OCI-LY3 (cell line): ENCODE measurements around the gene LRRC32.

Experiments used
- H2AFZ ChIP-seq: fragments of 200-600, 300-600 bp; shearing (Covaris generic); 2 replicates; pipeline ENCODE4 v1.6.0; 2014; ENCODE audit warnings: antibody characterized with exemption, low read depth, low read length
- H3K27ac ChIP-seq: fragments of 200-600, 300-600 bp; sonication (generic); 2 replicates; pipeline ENCODE4 v1.5.1; 2014; ENCODE audit warnings: mild to moderate bottlenecking, low read length, moderate library complexity, mixed read lengths
- H3K27me3 ChIP-seq: fragments of 200-600, 300-600 bp; sonication (generic); 2 replicates; pipeline ENCODE4 v1.6.1; 2014; ENCODE audit warnings: low read depth, low read length, mixed read lengths
- H3K36me3 ChIP-seq: fragments of 200-600, 300-600 bp; sonication (generic); replicated peaks from 2 replicates; pipeline ENCODE3; 2014; ENCODE audit warnings: low read depth, low read length, mixed read lengths
- H3K4me1 ChIP-seq: fragments of 300-600, 200-600 bp; sonication (generic); 2 replicates; pipeline ENCODE4 v1.6.1; 2014; ENCODE audit warnings: low read length, mixed read lengths
- H3K4me2 ChIP-seq: fragments of 200-600, 300-600 bp; sonication (generic); 2 replicates; pipeline ENCODE4 v1.6.1; 2014; ENCODE audit warnings: low read length, mixed read lengths
- H3K4me3 ChIP-seq: fragments of 300-600, 200-600 bp; sonication (generic); 2 replicates; pipeline ENCODE4 v1.5.1; 2014; ENCODE audit warnings: antibody characterized with exemption, mild to moderate bottlenecking, low read length, moderate library complexity
- H3K79me2 ChIP-seq: fragments of 300-600, 200-600 bp; shearing (Covaris generic); 2 replicates; pipeline ENCODE4 v1.6.1; 2014; ENCODE audit warnings: mild to moderate bottlenecking, low read length, mixed read lengths
- H3K9ac ChIP-seq: fragments of 300-600, 200-600 bp; shearing (Covaris generic); 2 replicates; pipeline ENCODE4 v1.6.0; 2014; ENCODE audit warnings: mild to moderate bottlenecking, low read length, moderate library complexity
- H3K9me3 ChIP-seq: fragments of 200-600, 300-600 bp; shearing (Covaris generic); 2 replicates; pipeline ENCODE4 v1.6.1; 2014; ENCODE audit warnings: low read length, mixed read lengths; ENCODE audit not compliant: insufficient read depth
- H4K20me1 ChIP-seq: fragments of 200-600, 300-600 bp; sonication (generic); 2 replicates; pipeline ENCODE4 v1.6.1; 2016; ENCODE audit warnings: low read length, mixed read lengths; ENCODE audit not compliant: insufficient read depth
- CTCF ChIP-seq: fragments of 200-600, 300-600 bp; sonication (generic); IDR thresholded peaks from 2 replicates; pipeline ENCODE4 v1.5.1; 2014; ENCODE audit warnings: antibody characterized with exemption, low read length, low read depth
- EZH2phosphoT487 ChIP-seq: fragments of 200-600 bp; shearing (Covaris generic); IDR thresholded peaks from 2 replicates; pipeline ENCODE4 v1.6.1; 2018; ENCODE audit warnings: antibody characterized with exemption, mixed run types, low read depth

LRRC32 gene

GRCh38 chr11:76670485-76671236, at the start of gene LRRC32:
LRRC32 (minus strand) TSS chr11:76670747; CDS start chr11:76665954, 4,793 bp downstream.
- H3K27me3 ChIP-seq: no peaks in the 10 kb centered on the region
- H2AFZ ChIP-seq: no peak within 1 kb of the TSS; the same call in 1 of the 2 replicates
- H3K9ac ChIP-seq: peak within 1 kb of the TSS; percentile 81
- H3K4me2 ChIP-seq: peak within 1 kb of the TSS; percentile 92
- peaks cover 47% of the 10 kb centered on the region for H3K79me2 ChIP-seq
- H3K27ac ChIP-seq: peak within 1 kb of the TSS; percentile 86
- peak within 1 kb of the TSS; percentile 78 for H3K4me3 ChIP-seq
- TF ChIP-seq EZH2phosphoT487: no peak
- TF ChIP-seq CTCF: peak; percentile 29
- H3K36me3 ChIP-seq: peaks cover 33% of the 10 kb centered on the region
- H3K4me1 ChIP-seq: peaks cover 85% of the 10 kb centered on the region
- no peaks in the 10 kb centered on the region for H3K9me3 ChIP-seq
- H4K20me1 ChIP-seq: peaks cover 3% of the 10 kb centered on the region; the same call in 1 of the 2 replicates

- TF ChIP-seq CTCF (no peak), EZH2phosphoT487 (no peak)
- Histone ChIP-seq H3K4me2 (no peak overlapping the region), H3K4me1 (peaks cover 6% of the 10 kb centered on the region; the same call in 1 of the 2 replicates), H3K9ac (no peak overlapping the region), H3K4me3 (no peak overlapping the region), H3K79me2 (no peaks in the 10 kb centered on the region), H3K27ac (no peak overlapping the region), H3K36me3 (no peaks in the 10 kb centered on the region), H3K27me3 (peaks cover 26% of the 10 kb centered on the region), H2AFZ (no peak overlapping the region), H3K9me3 (no peaks in the 10 kb centered on the region), H4K20me1 (no peaks in the 10 kb centered on the region)
Observed at GRCh38 chr11:76719686-76720085, 49.1 kb upstream of the LRRC32 start.

GRCh38 chr11:76719281-76719680, 48.7 kb upstream of the LRRC32 start:
- no peak overlapping the region for H3K27ac ChIP-seq
- no peaks in the 10 kb centered on the region for H3K36me3 ChIP-seq
- no peaks in the 10 kb centered on the region for H3K79me2 ChIP-seq
- H3K27me3 ChIP-seq: peaks cover 22% of the 10 kb centered on the region
- H3K4me3 ChIP-seq: no peak overlapping the region
- no peak overlapping the region for H2AFZ ChIP-seq
- H3K4me1 ChIP-seq: peaks cover 6% of the 10 kb centered on the region; the same call in 1 of the 2 replicates
- H3K9me3 ChIP-seq: no peaks in the 10 kb centered on the region
- no peak overlapping the region for H3K9ac ChIP-seq
- H4K20me1 ChIP-seq: no peaks in the 10 kb centered on the region
- TF ChIP-seq EZH2phosphoT487: no peak
- TF ChIP-seq CTCF: no peak
- no peak overlapping the region for H3K4me2 ChIP-seq

- no peak overlapping the region for H3K4me3 ChIP-seq
- no peak overlapping the region for H3K4me2 ChIP-seq
- no peak overlapping the region for H2AFZ ChIP-seq
- no peak overlapping the region for H3K27ac ChIP-seq
- H3K79me2 ChIP-seq: no peaks in the 10 kb centered on the region
- peaks cover 8% of the 10 kb centered on the region for H3K27me3 ChIP-seq
- H3K9ac ChIP-seq: no peak overlapping the region
- peaks cover 6% of the 10 kb centered on the region; the same call in 1 of the 2 replicates for H3K4me1 ChIP-seq
- no peaks in the 10 kb centered on the region for H3K9me3 ChIP-seq
- H3K36me3 ChIP-seq: no peaks in the 10 kb centered on the region
- TF ChIP-seq EZH2phosphoT487: no peak
- no peaks in the 10 kb centered on the region for H4K20me1 ChIP-seq
Observed at GRCh38 chr11:76717816-76718215, 47.3 kb upstream of the LRRC32 start.
